ENCODE data around the gene TLE4.
"Not testable (repeated sequence)": the region's sequence is repeated elsewhere in the genome, so short reads cannot be mapped to it uniquely, and the experiment has no call there.

Gene TLE4

GRCh38 chr9:79701651-79702050, 129.9 kb downstream of the TLE4 start:
- H3K4me3 ChIP-seq (ENCODE audit: low read depth, low read length) = no peak overlapping the region
- no peak for DNase-seq (ENCODE audit: low read depth)

GRCh38 chr9:79705704-79706103, 133.9 kb downstream of the TLE4 start:
- DNase-seq (ENCODE audit: low read depth) = no peak

GRCh38 chr9:79706512-79706911, 134.7 kb downstream of the TLE4 start:
- DNase-seq (ENCODE audit: low read depth) = no peak

More at GRCh38 chr9:79705704-79706103, 133.9 kb downstream of the TLE4 start:
- H3K4me3 ChIP-seq (ENCODE audit: low read depth, low read length) = no peak overlapping the region

GRCh38 chr9:79707589-79707988, 135.8 kb downstream of the TLE4 start:
- DNase-seq (ENCODE audit: low read depth) = no peak
- H3K4me3 ChIP-seq (ENCODE audit: low read depth, low read length) = no peak overlapping the region

More at GRCh38 chr9:79706512-79706911, 134.7 kb downstream of the TLE4 start:
- no peak overlapping the region for H3K4me3 ChIP-seq (ENCODE audit: low read depth, low read length)

- DNase-seq (ENCODE audit: low read depth) = no peak
- H3K4me3 ChIP-seq (ENCODE audit: low read depth, low read length) = no peak overlapping the region
Measured at GRCh38 chr9:79708541-79708940, 136.8 kb downstream of the TLE4 start.

- no peak overlapping the region for H3K4me3 ChIP-seq (ENCODE audit: low read depth, low read length)
Measured at GRCh38 chr9:79709743-79710674, 138.2 kb downstream of the TLE4 start.

GRCh38 chr9:79711874-79712273, 140.1 kb downstream of the TLE4 start:
- no peak for DNase-seq (ENCODE audit: low read depth)
- no peak overlapping the region for H3K4me3 ChIP-seq (ENCODE audit: low read depth, low read length)

More at GRCh38 chr9:79709743-79710674, 138.2 kb downstream of the TLE4 start:
- DNase-seq (ENCODE audit: low read depth) = no peak

GRCh38 chr9:79719021-79719420, 147.3 kb downstream of the TLE4 start:
- DNase-seq (ENCODE audit: low read depth) = no peak
- no peak overlapping the region for H3K4me3 ChIP-seq (ENCODE audit: low read depth, low read length)

- DNase-seq (ENCODE audit: low read depth) = no peak
- H3K4me3 ChIP-seq (ENCODE audit: low read depth, low read length) = no peak overlapping the region
Measured at GRCh38 chr9:79719989-79720388, 148.2 kb downstream of the TLE4 start.

GRCh38 chr9:79731171-79731890, 159.6 kb downstream of the TLE4 start:
- no peak overlapping the region for H3K4me3 ChIP-seq (ENCODE audit: low read depth, low read length)
- no peak for DNase-seq (ENCODE audit: low read depth)

GRCh38 chr9:79735023-79735779, 163.4 kb downstream of the TLE4 start:
- no peak for DNase-seq (ENCODE audit: low read depth)

GRCh38 chr9:79736051-79736450, 164.3 kb downstream of the TLE4 start:
- no peak overlapping the region for H3K4me3 ChIP-seq (ENCODE audit: low read depth, low read length)
- DNase-seq (ENCODE audit: low read depth) = no peak

More at GRCh38 chr9:79735023-79735779, 163.4 kb downstream of the TLE4 start:
- no peak overlapping the region for H3K4me3 ChIP-seq (ENCODE audit: low read depth, low read length)

- H3K4me3 ChIP-seq (ENCODE audit: low read depth, low read length) = no peak overlapping the region
Measured at GRCh38 chr9:79741381-79741780, 169.6 kb downstream of the TLE4 start.

GRCh38 chr9:79742110-79742721, 170.5 kb downstream of the TLE4 start:
- DNase-seq (ENCODE audit: low read depth) = no peak
- no peak overlapping the region for H3K4me3 ChIP-seq (ENCODE audit: low read depth, low read length)

More at GRCh38 chr9:79741381-79741780, 169.6 kb downstream of the TLE4 start:
- DNase-seq (ENCODE audit: low read depth) = no peak

GRCh38 chr9:79744521-79744920, 172.8 kb downstream of the TLE4 start:
- DNase-seq (ENCODE audit: low read depth) = no peak
- H3K4me3 ChIP-seq (ENCODE audit: low read depth, low read length) = no peak overlapping the region

GRCh38 chr9:79745752-79746336, 174.1 kb downstream of the TLE4 start:
- DNase-seq (ENCODE audit: low read depth) = no peak
- H3K4me3 ChIP-seq (ENCODE audit: low read depth, low read length) = no peak overlapping the region

GRCh38 chr9:79751895-79752466, 180.2 kb downstream of the TLE4 start:
- DNase-seq (ENCODE audit: low read depth); H3K4me3 ChIP-seq (ENCODE audit: low read depth, low read length): not testable (repeated sequence)

GRCh38 chr9:79756414-79756813, 184.6 kb downstream of the TLE4 start:
- no peak for DNase-seq (ENCODE audit: low read depth)
- no peak overlapping the region for H3K4me3 ChIP-seq (ENCODE audit: low read depth, low read length)

GRCh38 chr9:79757074-79757473, 185.3 kb downstream of the TLE4 start:
- no peak overlapping the region for H3K4me3 ChIP-seq (ENCODE audit: low read depth, low read length)

More at GRCh38 chr9:79757074-79757473, 185.3 kb downstream of the TLE4 start:
- DNase-seq (ENCODE audit: low read depth) = no peak
